Endothelial cell of umbilical vein (primary cell): Measurements from ENCODE around the gene POLR2E. TPM values are rescaled to one million over a fixed set of nuclear protein-coding genes. Genes with fewer than 3 reads are reported as not detected.

ENCODE experiments used
- BruUV-seq: library from RNA; stranded (reverse); fragments of 400-500 nt; replicated peaks from 2 replicates; lab custom pipeline; 2021; lab: Mats Ljungman, UMichigan
- CTCF ChIA-PET: fragments of 300-600, 350-600 bp; sonication (Branson Sonifier 250); formaldehyde crosslinking; loops from one replicate; lab custom pipeline; 2021; ENCODE audit warnings: antibody characterized with exemption, inconsistent platforms; lab: Charles Lee
- POLR2A ChIA-PET: fragments of 300-600, 350-600 bp; sonication (Branson Sonifier 250); formaldehyde crosslinking; loops from one replicate; lab custom pipeline; 2021; ENCODE audit warnings: antibody characterized with exemption, inconsistent platforms; lab: Charles Lee
- DNase-seq: peaks from one replicate; pipeline ENCODE4 v3.0.0-alpha.2; 2011; ENCODE audit warnings: low read depth, low spot score
- FAIRE-seq: peaks from 2 replicates; lab custom pipeline; 2011; peaks lifted over from hg19 to GRCh38; lab: Jason Lieb, UNC
- H2AFZ ChIP-seq: 2 replicates; pipeline ENCODE4 v1.6.0; 2012; ENCODE audit warnings: low read depth, low read length, control low read depth, inconsistent platforms
- H3K27ac ChIP-seq: 2 replicates; pipeline ENCODE4 v1.5.1; 2011; ENCODE audit warnings: low read depth, mild to moderate bottlenecking, control low read depth, low read length, moderate library complexity; ENCODE audit not compliant: insufficient read depth
- H3K27me3 ChIP-seq, 2 experiments: 2 replicates each; pipeline versions ENCODE4 v1.6.0 to v1.6.1; 2011; ENCODE audit warnings: low read length in 2 of 2, mixed read lengths in 1 of 2; ENCODE audit not compliant: control insufficient read depth in 2 of 2, insufficient read depth in 2 of 2
- H3K36me3 ChIP-seq, 2 experiments: 2 replicates in 1 of 2; 3 replicates in 1 of 2; pipeline ENCODE4 v1.5.1; 2011; ENCODE audit warnings: low read length in 2 of 2, mild to moderate bottlenecking in 1 of 2, moderate library complexity in 1 of 2; ENCODE audit not compliant: control insufficient read depth in 2 of 2, insufficient read depth in 2 of 2; ENCODE audit errors: extremely low read depth in 1 of 2
- H3K4me1 ChIP-seq: 3 replicates; pipeline ENCODE4 v1.5.1; 2011; ENCODE audit warnings: mild to moderate bottlenecking, low read length; ENCODE audit not compliant: control insufficient read depth, insufficient read depth; ENCODE audit errors: extremely low read depth
- H3K4me2 ChIP-seq: 2 replicates; pipeline ENCODE4 v1.6.1; 2011; ENCODE audit warnings: low read length, control low read depth, mixed read lengths; ENCODE audit not compliant: insufficient read depth
- H3K4me3 ChIP-seq, 3 experiments: fragments of 200-600 bp in 1 of 3; sonication (generic), shearing (Covaris generic) in 1 of 3; replicated peaks in 1 of 3; 2 replicates each; pipeline ENCODE4 v1.5.1; 2011 to 2016; ENCODE audit warnings: control low read depth in 3 of 3, low read length in 3 of 3, mild to moderate bottlenecking in 2 of 3, inconsistent platforms in 1 of 3, low read depth in 1 of 3, moderate library complexity in 1 of 3; ENCODE audit not compliant: insufficient read depth in 1 of 3
- H3K79me2 ChIP-seq: 2 replicates; pipeline ENCODE4 v1.6.0; 2012; ENCODE audit warnings: low read length, inconsistent platforms; ENCODE audit not compliant: control insufficient read depth, insufficient read depth
- H3K9ac ChIP-seq: replicated peaks from 2 replicates; pipeline ENCODE3; 2011; ENCODE audit warnings: low read length, control low read depth; ENCODE audit not compliant: insufficient read depth; ENCODE audit errors: extremely low read depth
- H3K9me1 ChIP-seq: replicated peaks from 3 replicates; pipeline ENCODE4 v1.6.0; 2011; ENCODE audit warnings: mild to moderate bottlenecking, low read length; ENCODE audit not compliant: control insufficient read depth, insufficient read depth; ENCODE audit errors: extremely low read depth
- H3K9me3 ChIP-seq: replicated peaks from 2 replicates; pipeline ENCODE4 v1.5.1; 2012; ENCODE audit warnings: low read length, inconsistent platforms; ENCODE audit not compliant: control insufficient read depth, insufficient read depth
- H4K20me1 ChIP-seq: replicated peaks from 2 replicates; pipeline ENCODE3; 2011; ENCODE audit warnings: mild to moderate bottlenecking, low read length; ENCODE audit not compliant: control insufficient read depth, insufficient read depth; ENCODE audit errors: extremely low read depth
- CTCF ChIP-seq, 2 donors: IDR thresholded peaks; 1 replicate in 1 of 2; 2 replicates in 1 of 2; pipeline ENCODE4 v1.5.1; 2011; ENCODE audit warnings: low read length in 2 of 2, mild to moderate bottlenecking in 2 of 2, moderate library complexity in 2 of 2, control low read depth in 1 of 2, inconsistent platforms in 1 of 2, low read depth in 1 of 2; ENCODE audit not compliant: insufficient read depth in 1 of 2; ENCODE audit errors: extremely low read depth in 1 of 2
- EZH2 ChIP-seq: IDR thresholded peaks from 2 replicates; pipeline ENCODE4 v1.6.1; 2012; ENCODE audit warnings: borderline replicate concordance, low read depth, mild to moderate bottlenecking, moderate library complexity, low read length, inconsistent platforms; ENCODE audit not compliant: severe bottlenecking
- FOS ChIP-seq: IDR thresholded peaks from 2 replicates; pipeline ENCODE4 v1.6.1; 2011; ENCODE audit warnings: mild to moderate bottlenecking, low read length, moderate library complexity, borderline replicate concordance; ENCODE audit not compliant: insufficient read depth
- GATA2 ChIP-seq: IDR thresholded peaks from 2 replicates; pipeline ENCODE4 v1.7.0; 2011; ENCODE audit warnings: low read depth, mild to moderate bottlenecking, moderate library complexity, mixed read lengths, low read length; ENCODE audit not compliant: insufficient read length, insufficient read depth
- JUN ChIP-seq: IDR thresholded peaks from 2 replicates; pipeline ENCODE4 v1.6.1; 2011; ENCODE audit warnings: borderline replicate concordance, low read depth; ENCODE audit not compliant: insufficient read length, insufficient read depth
- MAX ChIP-seq: IDR thresholded peaks from 2 replicates; pipeline ENCODE4 v1.6.1; 2011; ENCODE audit not compliant: insufficient read depth, insufficient read length
- MYC ChIP-seq: IDR thresholded peaks from one replicate; pipeline ENCODE4 v1.6.1; 2011; ENCODE audit warnings: mild to moderate bottlenecking, low read depth, low read length
- POLR2A ChIP-seq: IDR thresholded peaks from 2 replicates; pipeline ENCODE4 v1.6.1; 2012; ENCODE audit warnings: low read depth, mild to moderate bottlenecking, control low read depth, low read length
- POLR2AphosphoS5 ChIP-seq: IDR thresholded peaks from 2 replicates; pipeline ENCODE4 v1.6.1; 2012; ENCODE audit warnings: low read depth, mild to moderate bottlenecking, control low read depth, low read length, moderate library complexity; ENCODE audit not compliant: insufficient read depth
- dilution Hi-C: fragments of 300-500 bp; cut with MboI; formaldehyde crosslinking; loops from one replicate; pipeline ENCODE4 v1.15.0; 2019; ENCODE audit warnings: low sequenced_read_pairs; ENCODE audit not compliant: extremely low pct_ligation_motif_present
- intact Hi-C: fragments of 100-400 bp; cut with micrococcal nuclease; formaldehyde crosslinking; loops from one replicate; pipeline ENCODE4 v1.10.0; 2022
- polyA plus RNA-seq, 4 experiments: library from polyadenylated mRNA; depleted of rRNA in 3 of 4; stranded (reverse) in 3 of 4; unstranded in 1 of 4; fragments of >200 nt; gene quantifications; 2 replicates each; pipeline versions ENCODE4 v1.2.1 to v1.2.3, GENCODE V29; 2011 to 2012; ENCODE audit warnings: missing spikeins in 1 of 4
- total RNA-seq: library from RNA; stranded (reverse); gene quantifications from 2 replicates; pipeline ENCODE4 v1.2.3, GENCODE V29; 2021

The POLR2E gene
- total and polyA plus RNA-seq, 2 donors (not counting 3 experiments of a cell fraction or from before 2014, with no cell fraction given): 272 to 344 TPM

- H4K20me1 ChIP-seq: no peaks in the 10 kb centered on the region
- DNase-seq: no peak
- TF ChIP-seq JUN (no peak), EZH2 (no peak)
- H2AFZ ChIP-seq: no peak overlapping the region
- ChIA-PET CTCF (interaction anchor here (1.0 kb wide), 1 partner anchor 17 kb away, joined by 3 read pairs; no protein-coding TSS in a partner anchor), POLR2A (no interaction called here)
- no peaks in the 10 kb centered on the region for H3K36me3 ChIP-seq
- no peak overlapping the region for H3K4me2 ChIP-seq
- no peak overlapping the region for H3K9ac ChIP-seq
- no peak for FAIRE-seq
- H3K79me2 ChIP-seq: no peaks in the 10 kb centered on the region
- dilution Hi-C loops: no loop called here
- intact Hi-C loops: no loop called here
- H3K9me1 ChIP-seq: no peaks in the 10 kb centered on the region
- H3K4me1 ChIP-seq: no peaks in the 10 kb centered on the region
- no peaks in the 10 kb centered on the region for H3K27me3 ChIP-seq
- BruUV-seq: no TSS peak
- no peaks in the 10 kb centered on the region for H3K9me3 ChIP-seq
- no peak overlapping the region for H3K27ac ChIP-seq
- H3K4me3 ChIP-seq: no peak overlapping the region
Observed at GRCh38 chr19:1047696-1048147, 47.5 kb downstream of the POLR2E start.

- no TSS peak for BruUV-seq
- Histone ChIP-seq H3K9me3 (no peaks in the 10 kb centered on the region), H3K27me3 (no peaks in the 10 kb centered on the region), H4K20me1 (no peaks in the 10 kb centered on the region), H2AFZ (no peak overlapping the region), H3K9ac (no peak overlapping the region), H3K27ac (no peak overlapping the region), H3K4me3 (no peak overlapping the region), H3K79me2 (no peaks in the 10 kb centered on the region), H3K9me1 (no peaks in the 10 kb centered on the region), H3K4me2 (no peak overlapping the region), H3K36me3 (no peaks in the 10 kb centered on the region), H3K4me1 (no peaks in the 10 kb centered on the region)
- intact Hi-C loops (no loop called here), dilution Hi-C loops (no loop called here)
- ChIA-PET CTCF (interaction anchor here (1.0 kb wide), 1 partner anchor 18 kb away, joined by 3 read pairs; no protein-coding TSS in a partner anchor), POLR2A (no interaction called here)
- no peak for TF ChIP-seq GATA2
- no peak for TF ChIP-seq MAX
- TF ChIP-seq CTCF (IDR thresholded peaks at IDR 0.05; ENCODE audit: extremely low read depth in 1 of 2, insufficient read depth in 1 of 2, low read depth in 1 of 2, low read length in 2 of 2): no peak
- TF ChIP-seq JUN: no peak
- TF ChIP-seq FOS: no peak
- no peak for TF ChIP-seq POLR2A
- no peak for TF ChIP-seq MYC
- no peak for TF ChIP-seq POLR2AphosphoS5
- TF ChIP-seq EZH2: no peak
- DNase-seq (no peak), FAIRE-seq (no peak)
Observed at GRCh38 chr19:1046836-1047695, 48.1 kb downstream of the POLR2E start.
